ENCODE data around the gene WDR7.

Gene WDR7

DNA sequence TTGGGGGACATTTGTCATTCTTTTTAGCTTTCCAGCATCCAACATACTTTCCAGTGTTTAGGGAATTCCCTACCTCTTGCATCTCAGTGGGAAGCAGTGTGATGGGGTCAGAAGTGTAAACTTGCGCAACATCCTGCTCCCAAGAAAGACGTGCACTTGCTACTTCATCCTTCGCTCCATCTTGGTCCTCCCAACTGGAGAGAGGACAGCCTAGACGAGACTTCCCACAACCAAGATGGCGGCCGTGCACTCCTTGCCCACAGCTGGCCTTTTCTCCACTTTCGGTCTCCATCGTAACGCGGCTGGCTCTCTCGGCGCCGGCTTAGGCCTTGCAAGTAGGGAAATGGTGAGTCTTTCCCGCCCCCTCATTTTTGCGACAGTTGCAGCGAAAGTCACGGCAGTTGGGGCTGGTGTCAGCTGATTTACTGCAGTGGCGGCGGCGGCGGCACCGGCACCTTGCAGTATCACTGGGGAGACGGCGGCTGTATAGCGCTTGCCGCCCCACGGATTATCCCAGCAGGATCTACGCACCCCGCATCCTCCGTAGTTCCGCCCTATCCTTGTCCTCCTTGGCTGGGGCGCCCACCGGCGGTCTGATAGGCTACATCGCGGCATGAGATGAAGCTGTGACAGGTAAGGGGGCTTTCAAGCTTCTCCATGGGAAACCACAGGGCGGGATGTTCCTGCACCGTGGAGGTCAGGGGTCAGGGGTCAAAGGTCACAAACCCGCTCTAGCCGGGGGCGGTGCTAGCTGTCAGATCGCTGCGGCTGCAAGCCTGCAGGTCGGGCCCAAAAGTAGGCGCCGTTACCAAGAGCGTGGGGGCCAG, at the start of gene WDR7:
TSS of gene WDR7 (plus strand) at position 416 of the 827 bp plus-strand sequence. CDS start 21,157 bp downstream, outside the sequence.
- Mint-ChIP-seq H3K4me1 (peaks cover 44% of the 10 kb centered on the region), H3K36me3 (peaks cover 6% of the 10 kb centered on the region), H3K27ac (peak within 1 kb of the TSS; percentile 86), H3K4me3 (peak within 1 kb of the TSS; percentile 90), H3K27me3 (no peaks in the 10 kb centered on the region), H3K9me3 (no peaks in the 10 kb centered on the region)
- peak; percentile 98 for ATAC-seq

DNA sequence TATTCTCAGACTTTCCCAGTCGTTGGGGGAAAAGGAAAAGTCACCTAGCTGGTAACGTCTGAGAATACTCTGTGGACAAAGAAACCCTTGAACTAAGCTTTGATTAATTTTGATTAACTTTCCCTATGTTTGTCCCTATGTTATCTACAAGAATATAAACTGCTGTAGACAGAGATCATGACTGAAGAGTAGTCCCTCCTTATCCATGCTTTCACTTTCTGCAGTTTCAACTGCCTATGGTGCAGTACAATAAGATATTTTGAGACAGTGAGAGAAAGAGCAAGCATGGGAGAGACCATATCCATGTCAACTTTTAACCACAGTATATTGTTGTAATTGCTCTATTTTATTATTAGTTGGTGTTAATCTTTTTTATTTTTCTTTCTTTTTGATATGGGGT, 44.5 kb upstream of the WDR7 start:
- no peaks in the 10 kb centered on the region for H3K9me3 Mint-ChIP-seq
- peaks cover 35% of the 10 kb centered on the region for H3K36me3 Mint-ChIP-seq
- no peak for ATAC-seq
- H3K4me1 Mint-ChIP-seq = no peaks in the 10 kb centered on the region
- H3K4me3 Mint-ChIP-seq = no peak overlapping the region
- H3K27ac Mint-ChIP-seq = no peak overlapping the region
- H3K27me3 Mint-ChIP-seq = no peaks in the 10 kb centered on the region

DNA sequence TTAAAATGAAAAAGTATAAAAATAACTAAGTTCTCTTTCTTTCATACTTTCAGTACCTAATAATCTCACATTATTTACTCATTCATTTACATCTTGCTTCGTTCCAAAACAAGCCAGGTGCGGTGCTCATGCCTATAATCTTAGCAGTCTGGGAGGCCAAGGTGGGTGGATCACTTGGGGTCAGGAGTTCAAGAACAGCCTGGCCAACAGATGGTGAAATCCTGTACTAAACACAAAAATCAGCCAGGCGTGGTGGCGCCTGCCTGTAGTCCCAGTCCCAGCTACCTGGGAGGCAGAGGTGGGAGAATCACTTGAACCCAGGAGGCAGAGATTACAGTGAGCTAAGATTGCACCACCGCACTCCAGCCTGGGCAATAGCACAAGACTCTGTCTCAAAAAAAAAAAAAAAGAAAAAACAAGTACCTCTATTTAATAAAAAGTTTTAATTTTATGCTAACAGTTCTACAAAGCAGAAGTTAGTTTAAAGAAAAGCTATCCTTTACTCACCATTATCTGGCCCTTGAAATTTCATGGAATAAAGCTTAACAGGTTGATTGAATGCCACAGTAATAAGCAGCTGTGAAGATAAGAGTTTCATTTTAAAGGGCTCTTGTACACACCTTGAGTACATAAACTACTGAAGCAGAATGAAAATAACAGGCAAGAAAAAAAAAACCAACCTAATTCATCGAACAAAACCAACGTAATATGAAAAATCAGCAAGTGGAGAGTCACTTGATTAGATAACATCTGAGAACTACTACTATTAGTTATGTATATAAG, 35.2 kb upstream of the WDR7 start:
- Mint-ChIP-seq H3K4me3 (no peak overlapping the region), H3K27me3 (no peaks in the 10 kb centered on the region), H3K27ac (no peak overlapping the region), H3K4me1 (no peaks in the 10 kb centered on the region), H3K36me3 (peaks cover 69% of the 10 kb centered on the region), H3K9me3 (no peaks in the 10 kb centered on the region)
- no peak for ATAC-seq

DNA sequence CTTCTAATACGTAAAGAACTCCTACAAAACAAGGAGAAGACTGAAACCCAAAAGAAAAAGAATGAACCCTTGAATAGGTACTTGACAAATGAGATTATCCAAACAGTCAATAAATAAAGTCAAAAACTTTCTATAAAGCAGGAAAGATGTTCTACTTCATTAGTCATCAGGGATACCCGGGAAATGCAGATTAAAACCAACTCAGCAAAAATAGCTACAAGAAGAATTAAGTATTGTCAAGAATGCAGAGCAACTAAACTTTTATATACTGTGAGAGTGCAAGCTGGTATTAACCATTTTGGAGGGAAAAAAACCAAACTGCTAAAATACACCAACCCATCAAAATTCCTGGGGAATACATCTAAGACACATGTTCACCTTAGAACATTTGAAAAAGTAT, 23.2 kb upstream of the WDR7 start:
- Mint-ChIP-seq H3K27ac (no peak overlapping the region), H3K9me3 (no peaks in the 10 kb centered on the region), H3K27me3 (no peaks in the 10 kb centered on the region), H3K36me3 (peaks cover 33% of the 10 kb centered on the region), H3K4me1 (peaks cover 46% of the 10 kb centered on the region), H3K4me3 (no peak overlapping the region)
- no peak for ATAC-seq

DNA sequence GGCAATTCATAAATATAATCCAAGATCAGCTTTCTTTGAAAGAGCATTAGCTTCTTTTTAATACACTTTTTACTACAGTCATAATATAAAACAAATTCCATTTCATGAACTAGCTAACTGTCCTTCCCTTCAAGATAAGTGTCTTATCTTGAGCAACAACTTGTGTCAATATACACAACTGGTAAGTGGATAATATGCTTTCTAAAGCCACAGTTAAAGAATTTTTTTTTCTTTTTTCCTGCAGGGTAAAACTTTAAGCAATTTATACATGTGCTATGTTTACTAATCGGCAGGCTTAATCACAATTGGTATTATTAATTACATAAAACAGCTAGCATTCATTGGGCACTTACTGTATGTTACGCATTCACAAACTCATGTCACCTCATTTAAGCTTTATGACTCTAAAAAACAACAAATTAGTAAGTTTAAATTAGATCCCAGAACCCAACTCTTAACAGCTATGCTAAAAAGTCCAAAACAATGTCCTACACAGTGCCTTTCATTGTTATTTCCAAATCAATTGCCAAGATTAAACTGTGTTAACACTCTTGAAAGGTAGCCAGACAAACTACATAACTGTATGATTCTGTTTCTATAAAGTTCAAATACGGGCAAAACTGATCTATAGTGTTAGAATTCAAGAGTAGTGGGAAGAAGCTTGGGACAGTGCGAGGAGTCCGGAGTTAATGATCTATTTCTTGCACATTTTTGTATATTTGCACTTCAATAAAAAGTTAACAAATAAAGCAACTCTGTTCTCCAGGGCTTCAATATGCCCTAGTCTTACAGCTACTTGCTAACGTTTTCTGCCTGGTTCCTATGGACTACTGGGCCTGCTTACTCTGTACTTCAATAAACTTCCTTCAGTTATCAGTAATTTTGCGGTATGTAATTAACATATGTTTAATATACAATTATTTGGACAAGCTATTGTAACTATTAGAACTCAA, 18.8 kb upstream of the WDR7 start:
- no peak overlapping the region for H3K27ac Mint-ChIP-seq
- no peaks in the 10 kb centered on the region for H3K27me3 Mint-ChIP-seq
- no peaks in the 10 kb centered on the region for H3K9me3 Mint-ChIP-seq
- peaks cover 45% of the 10 kb centered on the region for H3K36me3 Mint-ChIP-seq
- no peak for ATAC-seq
- H3K4me3 Mint-ChIP-seq = no peak overlapping the region
- H3K4me1 Mint-ChIP-seq = peaks cover 66% of the 10 kb centered on the region

DNA sequence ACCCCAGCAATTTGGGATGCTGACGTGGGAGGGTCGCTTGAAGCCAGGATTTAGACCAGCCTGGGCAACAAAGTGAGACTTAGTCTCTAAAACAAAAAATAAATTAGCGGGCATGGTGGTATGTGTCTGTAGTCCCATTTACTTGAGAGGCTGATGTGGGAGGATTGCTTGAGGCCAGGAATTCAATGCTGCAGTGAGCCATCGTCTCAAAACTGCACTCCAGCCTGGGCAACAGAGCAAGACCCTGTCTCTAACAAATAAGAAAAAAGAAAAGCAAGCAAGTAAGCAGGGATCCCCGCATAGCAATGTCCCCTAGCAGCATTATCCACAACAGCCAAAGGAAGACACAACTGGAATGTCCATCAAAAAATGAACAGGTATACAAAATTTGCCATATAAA, 16.2 kb upstream of the WDR7 start:
- Mint-ChIP-seq H3K36me3 (peaks cover 42% of the 10 kb centered on the region), H3K27ac (no peak overlapping the region), H3K4me3 (no peak overlapping the region), H3K4me1 (peaks cover 56% of the 10 kb centered on the region), H3K27me3 (no peaks in the 10 kb centered on the region), H3K9me3 (peaks cover 5% of the 10 kb centered on the region)
- no peak for ATAC-seq

DNA sequence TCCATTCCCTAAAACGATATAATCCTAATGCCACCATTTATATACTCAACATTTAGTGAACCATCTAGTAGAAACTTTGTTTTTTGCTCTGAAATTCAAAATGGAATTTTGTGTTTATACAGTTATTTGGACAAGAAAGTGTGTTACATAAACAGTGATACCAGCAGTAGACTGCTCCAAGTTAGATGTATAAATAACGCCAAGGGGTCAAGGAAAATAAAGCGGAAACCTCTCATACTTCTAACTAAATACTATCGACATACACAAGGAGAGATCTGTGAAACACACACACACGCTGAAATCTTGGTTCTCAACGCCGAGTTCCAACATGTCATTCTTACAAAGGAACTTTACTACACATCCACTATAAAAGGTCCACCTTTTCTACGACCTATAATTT, 14.0 kb upstream of the WDR7 start:
- ATAC-seq = no peak
- peaks cover 5% of the 10 kb centered on the region for H3K9me3 Mint-ChIP-seq
- no peaks in the 10 kb centered on the region for H3K27me3 Mint-ChIP-seq
- H3K4me3 Mint-ChIP-seq = peak overlapping the region; percentile 98
- H3K36me3 Mint-ChIP-seq = peaks cover 31% of the 10 kb centered on the region
- H3K27ac Mint-ChIP-seq = peak overlapping the region; percentile 97
- H3K4me1 Mint-ChIP-seq = peaks cover 44% of the 10 kb centered on the region

DNA sequence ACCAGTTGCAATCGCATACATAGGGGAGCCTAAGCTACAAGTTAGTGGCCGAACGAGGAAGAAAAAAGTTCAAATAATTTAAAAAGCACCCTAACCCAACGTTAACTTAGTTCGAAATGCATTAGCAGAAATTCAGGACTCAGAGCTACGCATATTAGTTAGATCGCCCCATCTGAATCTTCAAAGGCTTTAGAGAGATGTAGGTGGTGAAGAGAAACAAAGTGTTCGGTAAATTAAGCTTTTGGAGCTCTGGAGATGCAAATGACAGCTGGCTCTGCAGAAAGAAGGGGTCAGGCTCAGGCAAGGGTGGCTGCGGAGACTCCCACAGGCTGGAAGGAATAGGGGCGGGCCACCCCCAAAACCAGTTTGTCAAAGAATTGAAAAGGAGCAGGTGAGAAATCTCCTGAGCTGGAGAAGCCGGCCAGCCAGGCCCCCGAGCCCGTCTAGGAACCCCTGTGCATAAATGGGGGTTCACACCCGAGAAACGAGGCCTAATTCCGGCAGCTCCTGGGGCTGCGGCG, 13.4 kb upstream of the WDR7 start:
- H3K9me3 Mint-ChIP-seq = peaks cover 5% of the 10 kb centered on the region
- peak overlapping the region; percentile 97 for H3K27ac Mint-ChIP-seq
- no peaks in the 10 kb centered on the region for H3K27me3 Mint-ChIP-seq
- peak overlapping the region; percentile 98 for H3K4me3 Mint-ChIP-seq
- ATAC-seq = peak; percentile 4
- peaks cover 44% of the 10 kb centered on the region for H3K4me1 Mint-ChIP-seq
- H3K36me3 Mint-ChIP-seq = peaks cover 31% of the 10 kb centered on the region

DNA sequence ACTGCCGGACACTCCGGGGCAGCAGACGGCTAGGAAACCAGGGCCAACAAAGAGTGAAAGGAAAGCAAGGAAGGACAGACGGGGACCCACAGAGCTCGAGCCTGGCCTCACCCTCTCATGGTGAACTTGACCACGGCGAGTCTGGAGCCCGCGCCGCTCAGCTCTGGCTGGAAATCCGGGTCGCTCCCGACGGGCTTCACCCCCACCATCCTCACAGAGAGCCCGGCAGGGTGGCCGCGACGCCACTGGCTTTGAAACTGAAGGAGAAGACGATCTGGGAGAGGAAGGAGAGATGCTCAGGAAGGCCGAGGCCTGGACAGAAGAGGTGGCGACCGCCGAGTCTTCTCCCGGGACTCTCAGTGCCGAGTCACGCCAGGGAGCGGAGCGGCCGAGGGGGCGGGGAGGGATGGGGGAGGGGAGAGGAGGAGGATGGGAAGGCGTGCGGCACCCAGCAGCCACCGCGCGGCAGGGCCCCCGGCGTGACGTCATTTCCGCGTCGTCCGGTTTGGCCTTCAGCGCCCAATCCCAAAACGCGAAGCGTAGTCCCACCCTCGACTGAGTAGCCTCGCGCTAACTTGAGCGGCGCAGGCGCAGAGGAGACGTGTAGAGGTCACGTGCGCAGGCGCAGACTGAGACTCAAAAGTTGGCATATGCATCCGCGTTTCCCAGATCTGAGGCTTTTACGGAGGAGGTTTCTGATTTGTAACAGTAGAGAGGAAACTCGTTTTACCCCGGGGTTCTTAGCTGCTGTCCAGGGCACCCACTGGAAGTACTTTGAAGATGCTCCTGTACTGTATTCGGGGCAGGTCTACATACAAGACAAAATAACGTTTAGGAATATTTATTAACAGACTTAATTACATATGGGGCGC, 12.7 kb upstream of the WDR7 start, which contains the start of gene TXNL1:
TSS of gene TXNL1 (minus strand) at position 361 of the 872 bp plus-strand sequence. CDS start at position 209, 152 bp downstream.
- no peaks in the 10 kb centered on the region for H3K27me3 Mint-ChIP-seq
- H3K9me3 Mint-ChIP-seq = peaks cover 5% of the 10 kb centered on the region

DNA sequence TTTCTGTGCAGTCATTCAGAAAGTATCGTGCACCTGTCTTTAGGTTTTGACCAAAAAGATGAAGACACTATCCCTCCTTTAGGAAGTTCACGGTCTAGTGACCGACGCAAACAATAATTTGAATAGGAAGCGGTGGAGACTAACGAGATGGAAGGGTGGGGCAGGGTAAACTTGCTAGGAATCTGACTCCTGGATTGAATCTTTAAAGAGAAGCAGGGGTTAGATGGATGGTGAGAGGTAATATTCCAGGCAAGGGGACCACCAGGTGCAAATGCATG, 12.1 kb upstream of the WDR7 start:
- H3K27ac Mint-ChIP-seq = peak overlapping the region; percentile 97
- peaks cover 44% of the 10 kb centered on the region for H3K4me1 Mint-ChIP-seq
- H3K36me3 Mint-ChIP-seq = peaks cover 22% of the 10 kb centered on the region
- H3K9me3 Mint-ChIP-seq = peaks cover 5% of the 10 kb centered on the region
- peak overlapping the region; percentile 98 for H3K4me3 Mint-ChIP-seq
- ATAC-seq = peak; percentile 37
- H3K27me3 Mint-ChIP-seq = no peaks in the 10 kb centered on the region

More for the DNA sequence above, 12.7 kb upstream of the WDR7 start, which contains the start of gene TXNL1:
- peaks cover 44% of the 10 kb centered on the region for H3K4me1 Mint-ChIP-seq
- peak within 1 kb of the TSS; percentile 98 for H3K4me3 Mint-ChIP-seq
- H3K36me3 Mint-ChIP-seq = peaks cover 24% of the 10 kb centered on the region
- peak within 1 kb of the TSS; percentile 97 for H3K27ac Mint-ChIP-seq
- peak; percentile 99 for ATAC-seq

DNA sequence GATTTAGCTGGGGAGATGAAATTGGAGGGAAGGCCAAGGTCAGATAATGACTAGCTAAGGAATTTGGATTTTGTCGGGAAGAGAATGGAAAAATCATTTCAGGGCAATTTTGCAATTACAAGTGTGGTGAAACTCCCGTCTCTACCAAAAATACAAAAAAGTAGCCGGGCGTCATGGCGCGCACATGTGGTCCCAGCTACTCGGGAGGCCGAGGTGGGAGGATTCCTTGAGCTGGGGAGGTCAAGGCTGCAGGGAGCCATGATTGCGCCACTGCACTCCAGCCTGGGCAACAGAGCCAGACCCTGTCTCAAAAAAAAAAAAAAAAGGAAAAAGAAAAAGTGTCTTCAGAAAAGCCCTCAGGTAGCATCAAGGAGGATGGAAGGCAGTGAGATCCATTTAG, 11.6 kb upstream of the WDR7 start:
- ATAC-seq = no peak
- Mint-ChIP-seq H3K27me3 (no peaks in the 10 kb centered on the region), H3K4me3 (peak overlapping the region; percentile 98), H3K36me3 (peaks cover 19% of the 10 kb centered on the region), H3K4me1 (peaks cover 39% of the 10 kb centered on the region), H3K9me3 (peaks cover 5% of the 10 kb centered on the region), H3K27ac (peak overlapping the region; percentile 97)

DNA sequence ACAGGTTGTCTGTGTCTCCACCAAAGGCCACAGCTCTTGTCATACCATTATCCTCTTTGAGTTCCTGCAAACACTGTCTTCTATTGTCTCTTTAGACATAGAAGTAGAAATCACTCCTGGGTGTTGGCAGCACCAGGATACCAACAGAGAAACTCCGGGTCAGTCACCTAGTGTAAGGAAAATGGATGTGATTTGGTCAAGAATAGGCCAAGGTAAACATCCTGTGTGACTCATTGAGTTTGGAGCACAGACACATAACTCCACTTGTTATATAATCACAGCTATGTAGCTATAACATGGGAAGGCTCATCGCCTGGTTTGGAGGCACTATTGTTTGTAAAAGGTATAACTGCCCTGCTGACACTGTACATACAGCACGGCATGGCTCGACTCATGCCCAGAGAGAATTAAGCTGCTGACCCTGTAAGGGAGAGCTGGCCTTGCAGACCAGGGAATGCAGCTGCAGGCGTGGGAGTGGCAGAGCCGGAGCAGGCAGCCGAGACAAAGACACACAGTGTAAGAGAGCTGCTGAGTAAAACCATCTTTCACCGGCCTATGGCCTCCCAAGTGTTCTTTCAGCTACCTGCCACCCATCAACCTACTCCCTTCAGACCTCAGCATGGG, 9.3 kb upstream of the WDR7 start:
- Mint-ChIP-seq H3K36me3 (peaks cover 9% of the 10 kb centered on the region), H3K4me3 (no peak overlapping the region), H3K4me1 (peaks cover 21% of the 10 kb centered on the region), H3K27ac (no peak overlapping the region), H3K27me3 (no peaks in the 10 kb centered on the region), H3K9me3 (peaks cover 5% of the 10 kb centered on the region)
- ATAC-seq = no peak

DNA sequence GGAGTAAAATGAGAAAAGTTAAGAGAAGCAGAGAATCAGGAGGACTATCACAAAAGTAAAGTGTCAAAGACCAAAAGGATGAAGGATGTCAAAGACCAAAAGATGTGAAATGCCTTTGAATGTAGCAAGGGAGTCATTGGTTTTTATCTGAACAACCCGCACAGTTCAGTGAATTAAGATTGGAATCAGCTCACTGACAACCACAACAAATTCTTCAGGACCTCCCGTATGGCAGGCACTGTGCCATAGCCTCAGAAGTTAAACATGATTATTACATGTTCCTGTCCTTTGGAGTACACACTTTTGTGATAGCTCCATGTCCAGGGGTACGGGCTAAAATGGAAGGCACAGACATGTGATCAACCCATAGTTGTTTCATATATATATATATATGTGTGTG, 7.8 kb upstream of the WDR7 start:
- H3K9me3 Mint-ChIP-seq = peaks cover 5% of the 10 kb centered on the region
- peaks cover 12% of the 10 kb centered on the region for H3K4me1 Mint-ChIP-seq
- H3K4me3 Mint-ChIP-seq = no peak overlapping the region
- no peak for ATAC-seq
- no peaks in the 10 kb centered on the region for H3K27me3 Mint-ChIP-seq
- H3K36me3 Mint-ChIP-seq = peaks cover 9% of the 10 kb centered on the region
- H3K27ac Mint-ChIP-seq = no peak overlapping the region

Data from stimulated activated memory B cell treated with anti-CD40 and anti-IgM and Interleukin-4, amounts not matched to agents 10 μg/mL and 1 μg/mL and 100 μg/mL, for 72 hours (primary cell).